ENCODE data around the gene KDELR1.

Gene KDELR1

DNA sequence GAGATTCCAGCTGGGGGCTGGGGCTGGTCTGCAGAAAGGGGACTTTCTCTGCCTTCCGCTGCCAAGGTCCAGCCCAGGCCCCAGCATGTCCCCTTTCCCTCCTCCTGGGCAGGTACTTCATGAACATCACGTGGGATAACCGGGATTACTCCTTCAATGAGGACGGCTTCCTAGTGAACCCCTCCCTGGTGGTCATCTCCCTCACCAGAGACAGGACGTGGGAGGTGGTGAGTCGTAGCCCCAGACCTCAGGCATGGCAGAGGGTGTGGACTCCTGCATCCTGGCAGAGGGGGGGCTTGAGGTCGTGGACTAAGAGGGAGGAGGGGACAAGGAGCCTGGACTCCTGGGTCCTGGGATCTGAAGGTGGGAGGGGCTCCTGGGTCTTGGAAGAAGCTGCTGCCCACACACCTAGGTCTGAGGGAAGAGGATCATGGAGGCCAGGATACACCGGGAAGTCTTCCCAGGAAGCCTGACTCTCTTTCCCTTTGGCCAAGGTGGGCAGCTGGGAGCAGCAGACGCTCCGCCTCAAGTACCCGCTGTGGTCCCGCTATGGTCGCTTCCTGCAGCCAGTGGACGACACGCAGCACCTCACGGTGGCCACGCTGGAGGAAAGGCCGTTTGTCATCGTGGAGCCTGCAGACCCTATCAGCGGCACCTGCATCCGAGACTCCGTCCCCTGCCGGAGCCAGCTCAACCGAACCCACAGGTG, 22.7 kb upstream of the KDELR1 start:
- Histone ChIP-seq H3K4me1 (ENCODE audit: control insufficient read depth in 1 of 2, insufficient read depth in 2 of 2, low read length in 2 of 2) (peaks cover 0 to 18% of the 10 kb centered on the region in 2 donors), H3K9me3 (ENCODE audit: control insufficient read depth in 1 of 2, low read length in 2 of 2) (no peaks in the 10 kb centered on the region), H3K27ac (ENCODE audit: low read length) (no peak overlapping the region), H3K27me3 (ENCODE audit: low read depth, low read length) (peaks cover 7% of the 10 kb centered on the region), H3K4me3 (ENCODE audit: low read depth in 1 of 2, low read length in 2 of 2) (no peak overlapping the region), H3K36me3 (ENCODE audit: control insufficient read depth in 1 of 2, insufficient read depth in 2 of 2, low read length in 2 of 2) (no peaks in the 10 kb centered on the region)

DNA sequence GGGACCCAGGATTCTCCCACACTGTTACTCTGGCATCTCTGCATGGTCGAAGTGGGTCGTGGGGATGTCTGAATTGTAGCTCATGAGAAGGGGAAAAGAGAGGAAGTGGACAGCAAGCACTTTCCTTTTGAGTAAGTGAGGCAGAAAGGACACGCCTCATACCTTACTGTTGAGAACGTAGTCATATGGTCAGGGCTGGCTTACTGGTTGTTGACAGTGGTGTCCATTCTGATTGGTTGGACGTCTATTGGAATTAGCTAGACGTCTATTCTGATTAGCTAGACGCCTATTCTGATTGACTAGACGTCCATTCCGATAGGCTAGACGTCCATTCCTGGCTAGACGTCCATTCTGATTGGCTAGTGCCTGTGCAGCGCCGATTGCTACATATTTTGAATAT, 14.5 kb upstream of the KDELR1 start:
- Histone ChIP-seq H3K27ac (ENCODE audit: low read length) (no peak overlapping the region), H3K36me3 (ENCODE audit: control insufficient read depth in 1 of 2, insufficient read depth in 2 of 2, low read length in 2 of 2) (no peaks in the 10 kb centered on the region), H3K4me1 (ENCODE audit: control insufficient read depth in 1 of 2, insufficient read depth in 2 of 2, low read length in 2 of 2) (no peaks in the 10 kb centered on the region), H3K27me3 (ENCODE audit: low read depth, low read length) (no peaks in the 10 kb centered on the region), H3K4me3 (ENCODE audit: low read depth in 1 of 2, low read length in 2 of 2) (no peak overlapping the region), H3K9me3 (ENCODE audit: control insufficient read depth in 1 of 2, low read length in 2 of 2) (peaks cover 0 to 5% of the 10 kb centered on the region in 2 donors)

DNA sequence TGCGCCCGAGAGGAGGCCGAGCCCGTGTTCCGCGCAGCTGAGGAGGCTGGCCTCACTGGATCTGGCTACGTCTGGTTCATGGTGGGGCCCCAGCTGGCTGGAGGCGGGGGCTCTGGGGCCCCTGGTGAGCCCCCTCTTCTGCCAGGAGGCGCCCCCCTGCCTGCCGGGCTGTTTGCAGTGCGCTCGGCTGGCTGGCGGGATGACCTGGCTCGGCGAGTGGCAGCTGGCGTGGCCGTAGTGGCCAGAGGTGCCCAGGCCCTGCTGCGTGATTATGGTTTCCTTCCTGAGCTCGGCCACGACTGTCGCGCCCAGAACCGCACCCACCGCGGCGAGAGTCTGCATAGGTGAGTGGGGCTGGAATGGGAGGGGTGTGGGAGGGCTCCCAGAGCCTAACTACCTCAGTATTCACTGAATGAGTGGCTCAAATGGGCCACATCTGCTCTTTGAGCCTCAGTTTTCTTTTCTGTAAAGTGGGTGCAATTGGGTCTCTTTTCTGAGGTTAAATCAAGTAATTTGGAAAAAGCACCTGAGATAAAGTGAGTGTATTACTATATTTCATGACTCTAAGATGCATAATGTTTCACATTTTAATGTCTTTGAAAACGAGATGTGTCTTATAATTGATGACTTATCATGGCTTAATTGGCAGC, 13.8 kb upstream of the KDELR1 start:
- no peaks in the 10 kb centered on the region for H3K4me1 ChIP-seq (ENCODE audit: control insufficient read depth in 1 of 2, insufficient read depth in 2 of 2, low read length in 2 of 2)
- no peaks in the 10 kb centered on the region for H3K36me3 ChIP-seq (ENCODE audit: control insufficient read depth in 1 of 2, insufficient read depth in 2 of 2, low read length in 2 of 2)
- no peak overlapping the region for H3K27ac ChIP-seq (ENCODE audit: low read length)
- H3K9me3 ChIP-seq (ENCODE audit: control insufficient read depth in 1 of 2, low read length in 2 of 2), result peaks cover 0 to 5% of the 10 kb centered on the region in 2 donors
- H3K27me3 ChIP-seq (ENCODE audit: low read depth, low read length), result no peaks in the 10 kb centered on the region
- no peak overlapping the region for H3K4me3 ChIP-seq (ENCODE audit: low read depth in 1 of 2, low read length in 2 of 2)

- no peak overlapping the region for H3K27ac ChIP-seq (ENCODE audit: low read length)
- no peaks in the 10 kb centered on the region for H3K27me3 ChIP-seq (ENCODE audit: low read depth, low read length)
- H3K9me3 ChIP-seq (ENCODE audit: control insufficient read depth in 1 of 2, low read length in 2 of 2), result peaks cover 0 to 5% of the 10 kb centered on the region in 2 donors
- H3K36me3 ChIP-seq (ENCODE audit: control insufficient read depth in 1 of 2, insufficient read depth in 2 of 2, low read length in 2 of 2), result no peaks in the 10 kb centered on the region
- no peaks in the 10 kb centered on the region for H3K4me1 ChIP-seq (ENCODE audit: control insufficient read depth in 1 of 2, insufficient read depth in 2 of 2, low read length in 2 of 2)
- no peak overlapping the region for H3K4me3 ChIP-seq (ENCODE audit: low read depth in 1 of 2, low read length in 2 of 2)
Observed at GRCh38 chr19:48403606-48404005, 12.3 kb upstream of the KDELR1 start.

DNA sequence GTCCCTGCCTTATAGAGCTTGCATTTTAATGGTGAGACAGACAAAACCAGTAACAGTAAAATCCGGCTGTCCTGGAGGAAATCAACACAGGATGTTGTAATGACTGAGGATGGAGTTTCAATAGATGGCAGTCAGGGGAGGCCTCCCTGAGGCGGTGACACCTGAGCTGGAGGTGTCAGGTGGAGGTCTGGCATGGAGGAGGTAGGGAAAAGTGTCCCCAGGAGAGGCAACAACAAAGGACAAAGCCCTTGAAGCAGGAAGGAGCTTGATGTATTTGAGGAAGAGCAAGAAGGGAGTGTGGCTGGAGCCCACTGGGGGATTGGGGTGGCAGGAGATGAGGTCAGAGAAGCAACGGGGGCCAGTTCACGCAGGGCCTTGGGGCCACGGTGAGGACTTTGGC, 9.9 kb upstream of the KDELR1 start:
- peaks cover 0 to 5% of the 10 kb centered on the region in 2 donors for H3K9me3 ChIP-seq (ENCODE audit: control insufficient read depth in 1 of 2, low read length in 2 of 2)
- H3K4me3 ChIP-seq (ENCODE audit: low read depth in 1 of 2, low read length in 2 of 2), result no peak overlapping the region
- peaks cover 18% of the 10 kb centered on the region for H3K27me3 ChIP-seq (ENCODE audit: low read depth, low read length)
- no peak overlapping the region for H3K27ac ChIP-seq (ENCODE audit: low read length)
- H3K4me1 ChIP-seq (ENCODE audit: control insufficient read depth in 1 of 2, insufficient read depth in 2 of 2, low read length in 2 of 2), result no peaks in the 10 kb centered on the region
- no peaks in the 10 kb centered on the region for H3K36me3 ChIP-seq (ENCODE audit: control insufficient read depth in 1 of 2, insufficient read depth in 2 of 2, low read length in 2 of 2)

DNA sequence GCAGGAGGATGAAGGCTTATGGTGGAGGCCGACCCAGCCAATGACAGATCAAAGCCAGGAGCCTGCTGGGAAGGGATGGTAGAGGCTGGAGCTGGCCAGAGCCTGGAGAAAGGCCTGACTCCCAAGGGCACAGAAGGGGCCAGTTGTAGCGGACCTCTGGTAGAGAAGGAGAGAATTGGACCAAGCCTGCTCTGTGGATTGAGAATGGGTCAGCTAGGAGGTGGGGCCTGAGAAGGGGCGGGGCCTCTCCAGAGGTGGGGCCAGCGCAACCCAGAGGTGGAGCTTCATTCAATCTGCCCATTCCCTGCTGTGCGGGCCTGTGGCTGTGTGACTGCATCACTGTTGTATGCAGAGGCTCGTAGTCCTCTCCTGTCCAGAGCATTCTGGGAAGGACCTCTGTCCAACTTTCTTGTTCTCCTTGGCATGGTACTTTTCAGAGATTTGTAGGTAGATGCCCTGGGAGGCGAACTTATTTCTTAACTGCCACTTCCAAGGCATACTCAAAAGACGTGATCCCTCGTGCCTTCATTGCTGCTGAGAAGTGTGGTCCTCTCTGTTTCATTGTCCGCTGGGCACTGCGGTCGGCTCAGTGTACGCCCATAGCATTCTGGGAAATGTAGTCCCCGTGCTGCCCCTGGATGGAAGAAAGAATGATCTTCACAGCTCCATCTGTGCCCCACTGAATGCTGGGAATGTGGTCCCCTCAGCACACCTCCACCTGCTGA, 8.8 kb upstream of the KDELR1 start:
- Histone ChIP-seq H3K4me3 (ENCODE audit: low read depth in 1 of 2, low read length in 2 of 2) (no peak overlapping the region), H3K27ac (ENCODE audit: low read length) (no peak overlapping the region)

DNA sequence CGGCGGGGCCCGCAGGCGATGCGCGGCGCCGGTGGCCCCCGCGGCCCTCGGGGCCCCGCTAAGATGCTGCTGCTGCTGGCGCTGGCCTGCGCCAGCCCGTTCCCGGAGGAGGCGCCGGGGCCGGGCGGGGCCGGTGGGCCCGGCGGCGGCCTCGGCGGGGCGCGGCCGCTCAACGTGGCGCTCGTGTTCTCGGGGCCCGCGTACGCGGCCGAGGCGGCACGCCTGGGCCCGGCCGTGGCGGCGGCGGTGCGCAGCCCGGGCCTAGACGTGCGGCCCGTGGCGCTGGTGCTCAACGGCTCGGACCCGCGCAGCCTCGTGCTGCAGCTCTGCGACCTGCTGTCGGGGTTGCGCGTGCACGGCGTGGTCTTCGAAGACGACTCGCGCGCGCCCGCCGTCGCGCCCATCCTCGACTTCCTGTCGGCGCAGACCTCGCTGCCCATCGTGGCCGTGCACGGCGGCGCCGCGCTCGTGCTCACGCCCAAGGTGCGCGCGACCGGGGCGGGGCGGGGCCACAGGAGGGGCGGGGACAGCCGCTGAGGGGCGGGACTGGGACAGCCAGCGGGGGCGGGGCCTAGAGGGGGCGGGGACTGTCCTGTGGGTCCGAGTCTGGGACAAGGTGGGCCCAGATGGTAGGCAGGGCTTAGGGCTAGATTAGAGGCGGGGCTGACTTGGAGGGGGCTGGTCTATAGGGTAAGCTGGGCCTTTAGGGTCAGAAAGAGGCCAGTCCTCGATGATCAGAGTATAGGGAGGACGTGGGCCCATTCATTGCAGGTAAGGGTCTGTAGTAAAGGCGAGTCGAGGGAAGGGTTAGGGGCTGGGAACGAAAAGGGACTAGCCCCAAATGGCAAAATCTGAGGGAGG, 7.3 kb upstream of the KDELR1 start:
- H3K27me3 ChIP-seq (ENCODE audit: low read depth, low read length), result peaks cover 44% of the 10 kb centered on the region
- no peaks in the 10 kb centered on the region for H3K9me3 ChIP-seq (ENCODE audit: control insufficient read depth in 1 of 2, low read length in 2 of 2)
- H3K36me3 ChIP-seq (ENCODE audit: control insufficient read depth in 1 of 2, insufficient read depth in 2 of 2, low read length in 2 of 2), result no peaks in the 10 kb centered on the region
- H3K27ac ChIP-seq (ENCODE audit: low read length), result no peak overlapping the region
- peak overlapping the region; percentile 30 to 45 for H3K4me3 ChIP-seq (ENCODE audit: low read depth in 1 of 2, low read length in 2 of 2)
- H3K4me1 ChIP-seq (ENCODE audit: control insufficient read depth in 1 of 2, insufficient read depth in 2 of 2, low read length in 2 of 2), result peaks cover 0 to 8% of the 10 kb centered on the region in 2 donors

More for the DNA sequence above, 8.8 kb upstream of the KDELR1 start:
- Histone ChIP-seq H3K4me1 (ENCODE audit: control insufficient read depth in 1 of 2, insufficient read depth in 2 of 2, low read length in 2 of 2) (no peaks in the 10 kb centered on the region), H3K27me3 (ENCODE audit: low read depth, low read length) (peaks cover 29% of the 10 kb centered on the region), H3K36me3 (ENCODE audit: control insufficient read depth in 1 of 2, insufficient read depth in 2 of 2, low read length in 2 of 2) (no peaks in the 10 kb centered on the region), H3K9me3 (ENCODE audit: control insufficient read depth in 1 of 2, low read length in 2 of 2) (no peaks in the 10 kb centered on the region)

DNA sequence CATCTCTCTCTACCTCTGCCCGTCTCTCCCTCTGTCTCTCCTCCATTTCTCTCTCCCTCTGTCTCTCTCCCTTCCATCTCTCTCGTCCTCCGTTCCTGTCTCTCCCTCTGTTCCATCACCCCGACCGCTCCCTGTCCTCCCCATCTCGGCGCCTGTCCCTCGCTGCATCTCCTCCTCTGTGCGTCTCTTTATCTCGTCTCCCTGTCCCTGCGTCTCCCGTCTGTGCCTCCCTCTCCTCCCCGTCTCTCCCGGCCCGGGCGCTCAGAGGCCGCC, 6.7 kb upstream of the KDELR1 start:
- Histone ChIP-seq H3K27ac (ENCODE audit: low read length) (no peak overlapping the region), H3K4me3 (ENCODE audit: low read depth in 1 of 2, low read length in 2 of 2) (peak overlapping the region; percentile 28 to 30), H3K4me1 (ENCODE audit: control insufficient read depth in 1 of 2, insufficient read depth in 2 of 2, low read length in 2 of 2) (peaks cover 0 to 14% of the 10 kb centered on the region in 2 donors), H3K36me3 (ENCODE audit: control insufficient read depth in 1 of 2, insufficient read depth in 2 of 2, low read length in 2 of 2) (no peaks in the 10 kb centered on the region), H3K9me3 (ENCODE audit: control insufficient read depth in 1 of 2, low read length in 2 of 2) (no peaks in the 10 kb centered on the region), H3K27me3 (ENCODE audit: low read depth, low read length) (peaks cover 49% of the 10 kb centered on the region)

DNA sequence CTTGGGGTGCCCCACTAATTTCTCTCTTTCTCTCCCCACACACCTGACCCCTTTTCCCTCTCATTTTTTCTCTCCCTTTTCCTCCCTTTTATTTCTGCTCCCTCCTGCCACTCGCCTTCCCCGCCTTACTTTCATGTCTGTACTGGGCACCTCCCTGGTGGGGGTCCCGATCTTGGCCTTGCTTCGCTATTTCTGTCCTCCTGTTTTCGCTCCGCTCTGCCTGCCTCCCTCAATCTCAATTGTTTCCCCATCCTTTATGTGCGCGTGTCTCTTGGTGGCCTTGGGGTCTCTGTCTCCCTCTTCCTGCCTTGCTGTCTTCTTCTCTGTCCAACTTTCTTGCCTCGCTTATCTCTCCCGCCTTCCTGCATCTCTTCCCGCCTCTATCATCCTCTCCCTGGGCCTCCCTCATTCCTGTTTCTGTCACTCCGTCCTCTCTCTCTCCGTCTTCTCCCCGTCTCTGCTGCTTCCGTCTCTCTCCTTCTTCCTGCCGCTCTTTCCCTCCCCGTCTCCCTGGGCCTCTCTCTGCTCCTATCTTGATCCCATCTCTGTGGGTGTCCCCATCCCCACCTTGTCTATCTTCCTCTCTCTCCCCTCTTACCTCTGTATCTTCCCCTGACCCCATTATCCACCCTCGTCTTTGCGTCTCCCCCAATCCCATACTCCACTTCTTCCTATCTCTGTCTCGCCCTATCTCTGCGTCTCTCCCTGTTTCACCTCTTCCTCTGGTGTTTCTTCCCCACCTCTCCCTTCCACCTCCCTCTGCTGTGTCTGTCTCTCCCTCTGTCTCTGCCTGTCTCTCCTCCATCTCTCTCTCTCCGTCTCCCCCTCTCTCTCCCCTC, 6.1 kb upstream of the KDELR1 start:
- Histone ChIP-seq H3K27me3 (ENCODE audit: low read depth, low read length) (peaks cover 50% of the 10 kb centered on the region), H3K27ac (ENCODE audit: low read length) (no peak overlapping the region), H3K36me3 (ENCODE audit: control insufficient read depth in 1 of 2, insufficient read depth in 2 of 2, low read length in 2 of 2) (no peaks in the 10 kb centered on the region), H3K9me3 (ENCODE audit: control insufficient read depth in 1 of 2, low read length in 2 of 2) (no peaks in the 10 kb centered on the region), H3K4me3 (ENCODE audit: low read depth in 1 of 2, low read length in 2 of 2) (peak overlapping the region; percentile 28 to 30), H3K4me1 (ENCODE audit: control insufficient read depth in 1 of 2, insufficient read depth in 2 of 2, low read length in 2 of 2) (peaks cover 0 to 14% of the 10 kb centered on the region in 2 donors)

DNA sequence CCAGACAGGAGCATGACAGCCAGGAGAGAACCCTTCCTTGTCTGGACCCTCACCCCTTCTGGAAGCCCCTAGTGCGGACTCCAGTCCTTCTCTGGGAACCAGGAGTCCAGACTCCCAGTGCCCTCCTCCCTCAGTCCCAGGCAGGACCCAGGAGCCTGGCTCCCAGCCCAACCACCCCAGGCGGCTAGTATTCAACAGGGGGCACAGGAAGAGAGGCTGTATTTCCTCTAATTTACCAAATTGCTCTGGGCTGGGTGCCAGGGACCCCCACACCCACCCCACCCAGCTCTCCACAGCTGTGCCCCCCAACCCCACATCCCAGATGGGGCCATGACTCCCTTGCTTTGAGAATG, 5.4 kb upstream of the KDELR1 start:
- Histone ChIP-seq H3K4me1 (ENCODE audit: control insufficient read depth in 1 of 2, insufficient read depth in 2 of 2, low read length in 2 of 2) (peaks cover 0 to 14% of the 10 kb centered on the region in 2 donors), H3K27ac (ENCODE audit: low read length) (no peak overlapping the region), H3K4me3 (ENCODE audit: low read depth in 1 of 2, low read length in 2 of 2) (no peak overlapping the region), H3K27me3 (ENCODE audit: low read depth, low read length) (peaks cover 50% of the 10 kb centered on the region), H3K9me3 (ENCODE audit: control insufficient read depth in 1 of 2, low read length in 2 of 2) (no peaks in the 10 kb centered on the region), H3K36me3 (ENCODE audit: control insufficient read depth in 1 of 2, insufficient read depth in 2 of 2, low read length in 2 of 2) (no peaks in the 10 kb centered on the region)
